ENCODE measurements around the gene LYG2.
"Not testable (repeated sequence)": the region's sequence is repeated elsewhere in the genome, so short reads cannot be mapped to it uniquely, and the experiment has no call there.

The LYG2 gene

DNA sequence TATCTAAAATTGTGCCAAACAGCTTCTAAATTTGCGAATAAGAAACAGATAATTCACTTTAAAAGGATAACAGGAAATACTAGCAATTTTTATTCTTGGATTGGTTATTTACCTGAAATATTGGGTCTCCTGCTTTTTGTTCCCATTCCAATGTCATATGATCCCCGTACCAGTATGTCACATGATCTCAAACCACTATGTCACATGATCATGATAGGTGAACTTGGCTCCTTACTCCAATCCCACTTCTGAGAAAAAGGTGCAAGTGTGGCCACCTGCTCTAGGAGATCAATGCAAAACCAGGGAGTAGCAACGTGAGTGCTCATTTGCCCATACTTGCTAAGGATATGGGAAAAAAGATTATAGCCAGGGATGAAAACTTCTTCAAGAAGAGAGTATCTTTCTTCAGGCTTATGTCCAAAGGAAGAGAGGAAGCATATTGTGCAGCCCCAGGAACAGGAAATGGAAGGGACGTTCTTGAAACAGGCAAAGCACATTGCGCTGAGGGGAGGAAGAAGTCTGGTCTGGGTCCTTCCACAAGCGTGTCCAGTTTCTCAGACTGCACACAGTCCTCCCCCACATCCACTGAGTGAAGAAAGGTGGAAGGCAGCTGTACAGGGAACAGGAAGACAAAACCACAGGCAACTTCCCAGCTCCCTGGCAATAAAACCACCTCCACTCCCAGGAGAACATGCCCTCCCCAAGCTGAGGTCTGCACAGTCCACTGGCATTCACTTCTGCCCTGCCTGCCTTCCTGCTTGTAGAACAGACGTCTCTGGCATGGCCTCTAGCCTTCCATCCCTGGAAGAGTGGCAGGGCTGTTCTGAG, at the start of gene LYG2:
Gene LYG2, minus strand, starts transcription at position 176 of the 828 bp plus-strand sequence. CDS start 1,406 bp downstream, outside the sequence.
- no peak for DNase-seq

- not testable (repeated sequence) for DNase-seq
Measured at GRCh38 chr2:99301097-99301496, 45.6 kb upstream of the LYG2 start, which contains the start of gene LYG1. LYG1 (minus strand) TSS chr2:99301197; CDS start chr2:99295670, 5,527 bp downstream.

- DNase-seq = no peak
Measured at GRCh38 chr2:99299580-99299979, 44.1 kb upstream of the LYG2 start.

GRCh38 chr2:99297994-99298393, 42.5 kb upstream of the LYG2 start:
- no peak for DNase-seq

- DNase-seq = no peak
Measured at GRCh38 chr2:99285526-99285925, 30.1 kb upstream of the LYG2 start.

DNA sequence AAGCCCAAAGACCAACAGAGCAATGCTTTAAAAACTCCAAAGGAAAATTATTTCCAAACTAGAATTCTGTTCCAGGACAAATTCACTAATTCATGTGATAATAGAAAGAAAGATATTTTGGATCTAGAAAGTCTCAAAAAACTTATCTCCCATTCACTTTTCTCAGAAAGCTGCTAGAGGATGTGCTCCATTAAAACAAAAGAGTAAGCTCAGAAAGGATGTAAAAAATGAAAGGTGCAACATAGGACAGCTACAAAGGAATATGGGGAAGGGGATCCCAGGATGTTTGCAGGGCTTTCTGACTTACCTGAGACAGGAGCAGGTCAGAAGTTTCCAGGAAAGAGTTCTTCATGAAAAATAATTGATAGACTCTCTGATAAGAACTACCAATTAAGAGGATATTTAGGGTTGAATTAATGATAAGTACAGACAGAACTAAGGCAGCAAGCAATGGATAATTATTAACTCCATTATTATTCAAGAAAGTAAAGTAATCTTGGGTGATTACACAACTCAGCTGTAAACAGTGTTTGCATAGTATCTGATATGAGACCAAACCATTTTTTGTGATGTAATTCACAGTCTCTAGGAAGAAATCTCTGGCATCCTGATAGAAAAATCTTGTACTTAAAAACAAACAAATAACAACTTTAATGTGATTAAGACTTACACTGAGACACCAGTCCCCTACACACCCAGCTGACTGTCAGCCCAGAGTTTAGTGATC, 24.7 kb upstream of the LYG2 start:
- no peak for DNase-seq

- DNase-seq = no peak
Measured at GRCh38 chr2:99278793-99279291, 23.4 kb upstream of the LYG2 start.

DNA sequence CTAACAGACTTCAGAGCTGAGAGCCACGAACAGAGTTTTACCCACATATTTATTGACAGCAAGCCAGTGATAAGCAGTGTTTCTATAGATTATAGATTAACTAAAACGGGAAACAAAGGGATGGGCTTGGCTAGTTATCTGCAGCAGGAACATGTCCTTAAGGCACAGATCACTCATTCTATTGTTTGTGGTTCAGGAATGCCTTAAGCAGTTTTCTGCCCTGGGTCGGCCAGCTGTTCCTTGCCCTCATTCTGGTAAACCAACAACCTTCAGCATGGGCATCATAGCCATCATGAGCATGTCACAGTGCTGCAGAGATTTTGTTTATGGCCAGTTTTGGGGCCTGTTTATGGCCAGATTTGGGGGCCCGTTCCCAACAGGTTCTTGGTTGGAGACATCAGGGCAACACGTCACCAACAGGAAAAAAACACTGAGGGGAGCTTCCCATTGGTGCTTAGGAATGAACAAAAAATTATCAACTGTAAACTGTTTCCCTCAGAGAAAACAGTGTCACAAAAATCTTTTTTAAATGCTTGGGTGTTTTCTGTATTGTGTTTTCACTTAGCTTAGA, 22.8 kb upstream of the LYG2 start:
- DNase-seq = not testable (repeated sequence)

DNA sequence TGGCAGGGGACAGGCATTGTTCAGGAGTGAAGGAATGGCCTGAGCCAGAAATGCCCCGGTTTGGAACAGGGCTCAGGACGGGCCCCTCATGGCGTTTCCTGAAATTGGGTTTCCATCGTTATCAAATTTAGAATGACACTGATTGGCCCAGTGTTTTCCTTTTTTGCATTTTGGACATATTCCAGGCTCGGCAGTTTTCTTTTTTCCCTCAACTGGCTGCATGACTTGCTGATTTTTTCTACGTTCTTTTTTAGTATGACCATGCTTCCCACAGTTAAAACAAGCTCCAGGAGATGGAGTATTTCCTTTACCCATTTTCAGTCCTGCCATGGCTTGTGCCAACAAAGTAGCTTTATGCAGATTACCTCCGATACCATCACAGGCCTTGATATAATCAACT, 20.4 kb upstream of the LYG2 start:
- DNase-seq = no peak

DNA sequence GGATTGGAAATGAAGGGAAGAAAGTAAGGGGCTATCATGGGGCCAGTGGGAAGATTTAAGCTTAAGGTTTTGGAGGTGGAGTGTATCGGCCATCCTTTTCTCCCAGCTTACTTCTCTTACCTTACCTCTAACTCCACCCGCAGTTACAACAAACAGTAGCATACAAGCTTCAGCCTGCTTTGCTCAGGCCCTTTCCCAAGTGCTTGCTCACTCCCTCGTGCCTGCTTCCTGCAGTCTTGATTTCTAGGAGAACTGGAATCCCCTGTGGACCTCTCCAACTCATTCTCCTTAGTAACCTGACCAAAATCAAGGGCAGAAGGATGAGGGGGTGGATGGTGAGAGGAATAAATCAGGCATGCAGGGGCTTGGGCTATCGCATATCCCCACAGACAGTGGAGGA, 5.8 kb upstream of the LYG2 start:
- DNase-seq = no peak

GRCh38 chr2:99260184-99260583, 4.7 kb upstream of the LYG2 start:
- DNase-seq = no peak

DNA sequence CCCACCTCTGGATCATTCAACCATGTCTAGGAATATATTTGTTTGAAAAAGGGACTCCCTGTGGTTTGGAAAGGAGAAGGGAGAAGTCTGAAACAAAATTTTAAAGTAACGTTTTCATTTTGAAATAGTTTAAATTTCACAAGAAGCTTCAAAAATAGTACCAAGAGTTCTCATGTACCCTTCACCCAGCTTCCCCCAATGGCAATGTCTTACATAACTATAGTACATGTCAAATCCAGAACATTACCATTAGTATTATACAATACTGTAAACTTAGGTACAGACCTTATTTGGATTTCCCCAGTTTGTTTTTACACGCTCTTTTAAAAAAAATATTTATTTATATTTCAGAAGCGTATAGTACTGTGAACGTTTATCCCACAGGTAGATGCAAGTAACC, 4.0 kb upstream of the LYG2 start:
- no peak for DNase-seq

GRCh38 chr2:99256677-99257076, 1.2 kb upstream of the LYG2 start:
- no peak for DNase-seq

- DNase-seq = no peak
Measured at GRCh38 chr2:99249951-99250350, 5.5 kb downstream of the LYG2 start.

DNA sequence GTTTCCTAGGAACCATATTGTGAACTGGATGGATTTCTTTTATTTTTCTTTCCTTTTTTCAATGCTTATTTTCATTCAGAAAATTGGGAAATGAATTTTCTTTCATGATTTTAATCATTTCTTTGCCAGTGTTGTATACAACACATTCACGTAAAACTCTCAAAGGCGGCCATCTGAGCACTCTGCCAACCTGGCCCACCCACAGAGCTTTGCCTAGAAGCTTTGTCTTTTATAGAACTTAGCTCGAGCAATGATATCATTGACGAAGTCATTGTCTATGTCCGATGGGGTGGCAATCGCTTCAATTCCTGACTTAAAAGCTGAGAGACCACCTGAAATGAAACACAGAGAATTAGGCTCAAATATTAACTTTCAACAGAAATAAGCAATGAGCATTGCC, 13.3 kb downstream of the LYG2 start:
- DNase-seq = no peak

DNA sequence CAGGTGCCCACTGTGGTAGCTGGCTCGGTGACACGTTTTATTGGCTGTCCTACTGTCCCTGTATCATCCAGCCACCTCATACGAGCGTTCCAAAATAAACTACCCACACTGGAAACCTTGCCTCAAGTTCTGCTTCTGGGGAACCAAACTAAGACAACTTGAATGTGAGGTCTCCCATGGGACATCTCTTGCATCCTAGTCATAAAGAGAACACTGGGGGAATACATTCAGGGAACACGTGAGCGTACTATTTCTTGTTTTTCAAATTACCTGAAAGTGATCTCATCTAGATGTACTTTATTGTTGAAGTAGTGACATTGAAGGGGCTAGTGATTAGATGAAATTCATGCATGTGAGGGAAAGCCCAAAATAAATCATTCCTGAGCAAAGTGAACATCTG, 15.0 kb downstream of the LYG2 start:
- no peak for DNase-seq

DNA sequence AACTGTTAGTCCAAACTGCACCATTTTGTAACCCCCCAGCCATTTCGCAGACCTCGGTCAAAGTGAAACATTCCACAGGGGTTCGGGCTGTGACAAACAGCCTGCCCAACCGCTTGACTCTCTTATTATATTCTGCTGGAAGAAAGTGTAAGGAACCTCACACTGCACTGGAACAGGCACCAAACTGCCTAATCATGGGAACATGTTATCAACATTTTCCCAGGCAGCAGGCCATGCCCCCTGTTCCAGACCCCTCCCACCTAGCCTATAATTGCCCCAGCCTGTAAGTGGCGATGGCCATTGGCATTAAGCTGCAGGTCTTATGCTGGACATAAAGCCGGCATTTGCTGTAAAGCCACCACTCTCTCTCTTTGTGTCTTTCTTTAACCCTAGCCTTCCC, 16.9 kb downstream of the LYG2 start:
- no peak for DNase-seq

DNA sequence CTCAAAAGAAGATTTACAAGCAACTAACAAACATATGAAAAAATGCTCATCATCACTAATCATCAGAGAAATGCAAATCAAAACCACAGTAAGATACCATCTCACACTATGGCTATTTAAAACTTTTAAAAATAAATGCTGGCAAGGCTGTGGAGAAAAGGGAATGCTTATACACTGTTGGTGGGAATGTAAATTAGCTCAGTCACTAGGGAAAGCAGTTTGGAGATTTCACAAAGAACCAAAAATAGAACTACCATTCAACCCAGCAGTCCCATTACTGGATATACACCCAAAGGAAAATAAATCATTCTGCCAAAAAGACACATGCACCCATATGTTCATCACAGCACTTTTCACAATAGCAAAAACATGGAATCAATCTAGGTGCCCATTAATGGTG, 22.3 kb downstream of the LYG2 start:
- DNase-seq = not testable (repeated sequence)

GRCh38 chr2:99217929-99218501, 37.5 kb downstream of the LYG2 start:
- DNase-seq = no peak

DNA sequence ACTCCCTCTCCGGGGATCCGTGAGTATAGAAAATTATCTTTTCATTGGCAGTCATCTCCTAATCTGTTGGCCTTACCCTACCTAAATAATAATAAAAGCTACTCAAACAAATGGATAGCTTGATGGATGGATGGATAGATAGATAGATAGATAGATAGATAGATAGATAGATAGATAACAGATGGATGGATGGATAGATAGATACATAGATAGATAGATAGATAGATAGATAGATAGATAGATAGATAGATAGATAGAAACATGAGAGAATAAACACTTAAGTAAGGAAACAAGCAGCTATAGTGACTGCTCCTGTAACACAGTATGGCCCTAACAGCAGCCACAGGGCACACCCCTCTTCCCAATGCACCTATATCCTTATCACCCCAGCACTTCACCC, 39.4 kb downstream of the LYG2 start:
- no peak for DNase-seq

- DNase-seq = no peak
Measured at GRCh38 chr2:99205491-99205890, 50.0 kb downstream of the LYG2 start.

- no peak for DNase-seq
Measured at GRCh38 chr2:99201959-99202678, 53.3 kb downstream of the LYG2 start.
